SKM-1 (cell line): ENCODE data around the gene SEC24D.

Experiments
- DNase-seq: peaks from one replicate; lab custom pipeline; 2025; ENCODE audit not compliant: unreplicated experiment; lab: John Stamatoyannopoulos, UW

The SEC24D gene

DNA sequence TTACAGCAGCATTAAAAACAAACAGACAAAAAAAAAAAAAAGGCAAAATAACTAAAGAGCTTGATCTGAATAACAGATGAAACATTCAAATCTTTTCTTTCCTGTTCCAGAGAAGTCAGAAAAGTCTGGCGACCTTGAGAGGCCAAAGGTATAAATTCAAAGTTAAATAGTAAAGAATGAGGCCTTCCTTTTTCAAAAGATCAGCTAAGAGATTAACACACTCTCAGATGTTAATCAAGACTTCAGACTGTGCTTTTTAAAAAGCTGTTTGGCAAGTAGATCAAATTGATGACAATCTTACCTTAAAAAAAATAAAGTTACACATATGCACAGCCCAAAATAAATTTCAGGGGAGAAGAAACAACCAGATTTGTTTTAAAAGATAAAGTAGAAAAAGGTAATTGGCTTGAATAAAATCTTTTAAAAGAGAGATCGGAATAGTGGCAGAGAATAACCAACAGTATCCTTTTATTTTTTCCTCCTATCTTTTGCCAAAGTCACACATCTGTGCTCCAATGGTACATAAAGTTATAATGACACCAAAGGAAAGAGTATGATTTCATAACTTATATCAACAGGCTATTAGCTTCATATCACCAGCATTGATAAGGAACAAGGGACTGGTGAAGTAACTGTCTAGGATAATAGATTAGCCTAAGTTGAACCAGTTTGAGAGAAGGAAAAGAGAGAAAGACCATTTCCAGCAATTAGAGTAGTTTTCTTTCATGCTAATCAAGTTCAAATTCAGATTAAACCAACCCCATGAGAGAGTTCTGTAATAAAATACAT, 80.3 kb downstream of the SEC24D start:
- DNase-seq: no peak

DNA sequence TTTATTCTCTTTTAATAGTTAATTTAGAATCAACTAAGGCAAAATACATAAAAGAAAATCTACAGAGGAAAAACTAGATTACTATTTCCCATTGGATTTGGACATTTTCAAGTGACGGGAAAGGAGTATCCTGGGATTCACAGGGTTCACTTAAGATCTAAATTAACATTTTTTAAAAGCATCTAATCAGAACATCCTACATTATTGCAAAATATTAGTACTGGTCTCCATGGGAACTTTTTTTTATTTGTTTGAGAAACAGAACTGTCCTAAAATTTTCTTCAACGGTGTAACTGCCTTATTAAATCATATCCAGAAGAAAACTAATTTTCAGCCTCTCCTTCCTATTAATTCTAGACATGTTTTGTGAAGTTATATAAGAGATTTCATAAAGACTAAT, 81.0 kb downstream of the SEC24D start:
- no peak for DNase-seq

DNA sequence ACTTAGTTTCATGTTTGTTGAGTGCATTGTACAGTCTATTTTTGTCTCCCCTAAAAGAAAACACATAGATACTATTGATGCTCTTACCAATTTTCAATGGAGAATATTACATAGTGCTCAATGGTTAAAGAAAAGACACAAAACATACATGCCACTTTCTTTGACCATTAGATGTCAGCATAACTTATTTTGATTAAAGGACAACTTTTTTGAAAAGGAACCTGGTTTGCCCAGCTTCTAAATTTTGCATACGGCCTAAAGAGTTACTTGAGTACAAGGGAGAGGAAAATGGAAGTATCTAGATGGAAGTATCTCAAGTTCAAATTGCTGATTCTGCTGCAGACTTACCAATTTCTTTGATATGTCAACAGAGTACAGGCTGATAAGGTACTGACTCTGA, 82.2 kb downstream of the SEC24D start:
- DNase-seq: no peak

DNA sequence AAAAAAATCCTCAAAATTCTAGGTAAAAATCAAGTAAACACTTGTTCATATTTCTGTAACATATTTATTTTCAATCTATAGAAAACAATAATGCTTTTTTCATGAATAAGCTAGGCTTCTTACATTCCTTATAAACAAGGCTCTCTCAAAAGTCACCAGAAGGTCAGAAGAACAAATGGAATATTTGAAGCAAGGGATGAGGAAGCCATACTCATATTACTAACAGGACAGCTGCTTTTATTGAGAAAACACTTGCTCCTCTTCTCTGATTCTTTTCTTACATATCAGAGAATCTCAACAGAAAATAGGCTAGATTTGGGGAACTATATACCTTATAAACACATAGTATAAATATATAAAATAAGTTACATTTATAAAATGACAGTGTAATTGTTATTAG, 82.8 kb downstream of the SEC24D start:
- no peak for DNase-seq

DNA sequence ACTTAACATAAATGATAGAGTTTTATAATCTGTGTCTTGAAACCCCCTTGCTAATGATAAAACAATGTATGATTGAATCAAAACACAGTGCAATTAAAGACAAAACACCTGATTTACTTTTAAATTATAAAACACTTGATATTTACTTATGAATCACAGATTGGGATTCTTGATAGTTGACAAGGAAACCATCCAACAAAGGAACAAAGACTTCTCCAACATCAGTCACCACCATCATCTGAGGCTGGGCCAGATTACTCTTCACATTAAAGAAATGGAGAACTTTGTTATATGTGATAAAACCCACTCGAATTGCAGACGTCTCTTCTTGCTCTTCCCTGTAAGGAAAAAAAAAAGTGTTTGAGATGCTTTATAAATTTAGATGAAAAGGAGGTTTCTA, 83.4 kb downstream of the SEC24D start:
- DNase-seq: no peak

DNA sequence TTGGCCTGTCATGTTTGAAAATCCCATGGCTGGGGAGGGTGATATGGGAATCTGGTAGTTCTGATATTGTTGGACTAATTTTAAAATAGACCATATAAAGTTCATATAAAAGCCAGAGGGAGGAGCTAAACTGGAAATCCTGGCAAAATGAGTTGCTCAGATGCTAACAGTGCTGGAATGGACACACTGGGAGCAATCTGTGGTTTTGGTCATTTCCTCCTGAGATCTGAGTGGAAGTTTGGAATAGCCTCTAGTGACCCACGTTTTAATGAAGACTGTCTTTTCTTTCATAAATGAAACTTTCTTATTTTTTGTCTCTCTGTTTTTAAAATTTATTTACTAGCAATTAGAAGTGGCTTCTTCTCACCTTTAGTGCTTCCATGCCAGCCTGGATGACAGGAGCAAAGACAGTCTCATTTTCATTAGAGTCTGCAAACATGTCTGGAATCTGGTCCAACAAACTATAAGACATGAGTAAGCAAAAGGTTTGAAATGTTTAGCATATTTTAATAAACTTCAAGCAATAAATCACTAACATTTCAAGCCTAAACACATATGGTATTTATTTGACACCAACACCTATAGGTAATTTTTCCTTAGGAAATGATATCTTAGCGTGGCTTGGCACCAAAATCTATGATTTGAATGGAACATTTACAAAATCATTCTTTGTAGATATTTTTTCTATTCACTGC, 84.2 kb downstream of the SEC24D start:
- no peak for DNase-seq

DNA sequence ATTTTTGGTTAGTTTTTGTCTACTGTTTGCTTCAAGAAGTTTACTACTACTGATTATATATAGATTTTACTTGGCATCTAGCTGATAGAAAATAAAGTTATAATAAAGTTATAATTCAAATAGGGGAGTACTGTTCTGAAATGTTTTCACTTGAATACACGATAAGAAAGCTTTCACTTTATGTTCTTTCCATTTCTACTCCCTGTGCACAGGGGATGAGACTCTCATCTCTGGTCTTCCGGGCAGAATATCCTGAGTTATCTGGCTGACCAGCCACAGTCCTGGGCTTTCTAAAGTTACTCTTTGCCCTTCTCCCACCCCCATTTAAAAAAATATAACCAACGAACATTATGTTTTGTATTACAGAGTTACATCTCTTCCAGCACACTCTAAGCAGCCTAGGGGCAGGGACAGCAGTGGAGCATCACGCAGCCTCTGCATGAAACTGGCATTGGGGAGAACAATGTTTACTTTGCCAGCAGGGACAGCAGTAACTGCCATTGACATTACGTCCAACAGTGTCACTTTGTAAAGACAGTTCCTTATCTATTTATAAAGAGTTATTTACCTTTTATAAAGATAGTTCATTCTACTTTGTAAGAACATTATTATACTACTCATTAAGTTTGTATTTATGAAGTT, 86.5 kb downstream of the SEC24D start:
- no peak for DNase-seq

DNA sequence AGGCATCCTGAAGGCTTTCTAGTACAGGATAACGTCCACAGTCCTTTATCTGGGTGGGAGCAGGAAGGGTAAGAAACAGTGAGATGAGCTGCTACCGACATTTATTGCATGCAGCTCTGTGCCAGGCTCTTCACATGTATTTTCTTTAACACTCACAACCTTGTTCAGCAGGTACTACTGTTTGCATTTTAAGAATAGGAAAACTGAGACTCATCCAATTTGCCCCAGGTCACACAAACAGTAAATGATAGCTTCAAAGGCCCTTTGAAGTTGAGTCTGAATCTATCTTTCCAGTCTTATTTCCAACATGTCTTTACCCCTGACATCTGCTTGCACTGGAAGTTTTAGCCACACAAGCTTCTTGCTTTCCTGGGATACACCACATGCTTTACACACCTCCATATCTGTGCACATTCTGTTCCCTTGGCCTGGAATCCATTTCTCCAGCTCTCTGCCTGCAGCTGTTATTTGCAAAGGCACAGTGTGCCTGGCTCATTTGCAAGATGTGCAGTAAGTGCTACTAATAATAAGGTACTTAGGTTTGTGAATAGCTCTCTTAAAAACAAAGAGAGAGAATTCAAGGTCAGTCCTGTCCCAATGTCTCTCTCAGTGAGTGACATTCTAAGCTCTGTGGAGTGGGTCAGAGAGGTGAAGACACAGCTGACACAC, 89.5 kb downstream of the SEC24D start:
- no peak for DNase-seq

DNA sequence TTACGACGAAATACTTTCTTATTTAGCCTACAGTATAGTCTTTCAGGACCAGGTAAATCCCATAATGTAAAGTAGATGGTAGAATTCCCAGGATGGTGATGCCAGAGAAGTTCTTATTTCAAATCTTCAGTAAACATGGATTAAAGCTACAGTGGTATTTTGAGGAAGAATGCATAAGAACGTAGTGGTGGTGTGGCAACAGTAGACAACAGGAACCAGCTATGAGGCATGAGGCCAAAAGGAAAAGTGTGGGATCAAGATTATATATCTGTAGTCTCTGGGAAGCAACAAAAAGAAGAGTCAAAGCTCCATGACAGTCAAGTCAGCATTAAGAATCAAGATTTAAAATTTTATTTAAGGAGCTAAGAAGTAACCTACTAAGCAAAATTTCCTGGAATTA, 90.6 kb downstream of the SEC24D start:
- DNase-seq: no peak

DNA sequence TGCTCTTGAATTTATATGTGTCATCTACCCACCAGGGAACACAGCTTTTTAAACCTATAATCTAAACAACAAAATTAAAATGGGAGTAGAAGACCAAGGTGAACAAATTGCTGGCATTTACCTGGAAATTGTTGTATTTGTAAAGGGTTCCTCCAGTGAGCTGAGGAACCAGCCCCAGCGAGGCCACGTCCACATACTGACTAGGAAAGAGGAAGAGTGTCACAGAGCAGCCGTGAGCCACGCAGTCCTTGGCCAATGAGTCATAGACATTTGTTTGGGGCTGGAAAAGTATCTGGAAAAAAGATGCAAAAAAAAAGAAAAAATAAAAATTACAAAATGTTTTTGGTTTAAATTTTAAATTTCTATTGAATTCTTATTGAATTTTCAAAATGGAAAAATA, 92.1 kb downstream of the SEC24D start:
- no peak for DNase-seq

DNA sequence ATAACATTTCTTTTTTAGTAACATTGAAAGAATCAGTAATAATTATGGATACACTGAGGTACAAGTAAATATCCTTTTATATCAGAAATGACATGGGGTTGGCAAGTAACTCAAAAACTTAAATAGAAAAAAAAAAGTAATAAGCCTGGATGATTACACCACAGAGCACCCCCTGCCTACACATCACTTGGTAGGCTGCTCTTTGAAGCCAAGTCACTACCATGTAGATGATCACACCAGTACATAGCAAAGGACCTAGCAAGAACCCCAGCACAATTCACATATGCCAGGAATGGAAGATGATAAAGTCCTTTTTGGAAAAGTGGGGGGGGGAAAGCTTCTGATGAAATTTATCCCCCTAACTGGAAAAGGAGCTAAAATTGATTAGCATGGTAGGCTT, 93.9 kb downstream of the SEC24D start:
- no peak for DNase-seq

DNA sequence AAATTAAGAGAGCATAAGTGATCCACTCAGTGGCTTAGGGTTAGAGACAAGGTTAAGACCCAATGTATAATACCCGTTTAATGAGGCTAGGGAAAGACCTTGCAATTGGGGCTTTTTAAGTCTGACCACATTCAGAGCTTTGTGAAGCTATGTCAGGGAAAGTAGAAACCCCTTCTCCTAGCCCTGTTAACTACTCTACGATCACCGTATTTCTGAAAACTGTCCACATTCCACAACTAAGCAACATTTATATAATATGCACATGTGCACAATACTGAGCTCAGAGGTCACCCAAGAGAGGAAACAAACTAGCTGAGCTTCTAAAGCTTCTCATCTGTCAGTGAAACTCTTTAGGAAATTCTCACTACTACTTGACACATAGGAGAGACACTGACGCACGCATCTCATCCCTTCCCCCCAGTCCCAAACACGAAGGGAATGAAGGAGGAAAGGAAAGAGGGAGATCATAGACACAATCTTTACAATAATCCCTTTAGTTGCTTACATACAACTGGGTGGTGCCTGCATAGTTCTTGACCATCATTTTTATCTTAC, 94.5 kb downstream of the SEC24D start:
- no peak for DNase-seq

DNA sequence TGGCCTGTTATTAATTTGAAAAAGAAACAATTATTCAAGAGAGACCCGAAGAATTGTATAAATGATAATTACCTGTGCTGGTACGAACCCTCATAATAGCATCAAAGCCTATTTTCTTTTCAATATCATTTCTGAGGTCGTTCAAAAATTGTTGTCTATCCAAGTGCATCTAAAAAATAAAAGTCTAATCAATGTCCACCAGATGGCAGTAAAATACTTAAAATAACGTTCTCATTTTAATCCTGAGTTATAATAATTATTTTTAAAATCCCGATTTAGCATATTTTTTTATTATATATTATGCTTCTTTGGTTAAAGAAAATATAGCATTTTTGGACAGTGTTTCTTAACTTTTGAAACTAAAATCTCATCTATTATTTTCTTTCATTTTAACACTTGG, 95.1 kb downstream of the SEC24D start:
- no peak for DNase-seq

DNA sequence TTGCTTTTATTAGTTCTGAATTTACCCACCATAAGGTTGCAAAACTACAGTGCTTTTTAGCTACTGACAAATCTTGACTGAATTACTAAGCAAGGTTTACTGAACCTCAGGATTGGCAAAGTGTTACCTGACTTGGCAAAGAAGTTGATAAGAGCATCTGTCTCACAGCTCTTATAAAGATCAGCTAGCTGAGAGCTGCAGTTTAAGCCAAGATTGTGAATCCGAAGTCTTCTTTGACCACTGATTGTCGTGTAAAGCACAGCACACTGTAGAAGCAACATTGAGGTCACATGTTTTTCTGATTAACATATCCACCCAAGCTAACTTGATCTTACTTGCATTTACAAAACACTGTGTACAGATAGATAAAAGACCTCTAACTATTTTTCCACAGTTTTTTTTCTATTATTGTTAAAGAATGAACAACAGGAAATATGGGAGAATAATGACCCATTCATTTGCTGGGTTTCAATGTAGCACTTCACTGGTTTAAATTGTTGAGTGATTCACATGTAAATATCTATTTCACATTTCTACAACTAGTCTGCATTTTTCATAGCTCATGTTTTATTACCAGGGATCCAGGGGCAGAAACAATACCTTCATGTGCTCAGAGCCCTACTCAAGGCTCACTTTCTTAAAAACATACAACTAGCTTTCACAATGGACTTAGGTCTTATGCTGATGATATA, 96.8 kb downstream of the SEC24D start:
- no peak for DNase-seq

DNA sequence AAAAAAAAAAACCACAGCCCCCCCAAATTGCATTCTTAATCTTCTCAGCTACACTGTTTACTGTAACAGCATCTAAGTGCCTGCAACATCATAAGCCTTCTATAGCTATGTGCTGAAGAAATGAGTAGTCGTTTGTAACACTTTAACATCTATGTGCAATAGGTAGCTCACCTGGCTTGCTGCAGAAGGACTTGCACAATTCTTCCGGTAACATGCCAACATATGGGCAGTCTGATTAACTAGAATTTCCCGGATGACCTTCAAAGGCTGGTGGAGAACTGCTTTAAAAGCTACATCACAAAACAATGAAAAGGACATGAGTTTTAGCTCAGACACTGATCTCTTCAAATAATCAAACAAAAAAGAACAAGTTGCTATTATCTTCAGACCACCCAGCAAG, 97.8 kb downstream of the SEC24D start:
- DNase-seq: no peak

DNA sequence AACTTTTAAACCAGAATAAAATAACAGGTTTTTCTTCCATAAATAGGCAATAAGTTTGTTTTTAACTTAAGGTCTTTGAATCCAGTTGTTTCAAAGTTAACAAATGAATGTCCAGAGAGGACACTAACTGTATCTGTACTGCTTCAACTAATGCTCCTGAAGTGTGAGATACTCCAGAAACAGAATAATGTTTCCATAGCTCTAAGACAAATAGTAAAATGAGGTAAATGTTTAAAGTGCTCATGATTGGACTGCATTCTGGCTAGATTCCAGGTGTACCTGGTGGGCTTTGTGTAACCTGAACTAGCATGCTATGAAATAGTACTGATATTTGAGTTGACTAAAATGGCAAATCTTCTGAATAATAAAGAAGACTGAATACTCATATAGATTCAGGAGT, 99.0 kb downstream of the SEC24D start:
- no peak for DNase-seq

DNA sequence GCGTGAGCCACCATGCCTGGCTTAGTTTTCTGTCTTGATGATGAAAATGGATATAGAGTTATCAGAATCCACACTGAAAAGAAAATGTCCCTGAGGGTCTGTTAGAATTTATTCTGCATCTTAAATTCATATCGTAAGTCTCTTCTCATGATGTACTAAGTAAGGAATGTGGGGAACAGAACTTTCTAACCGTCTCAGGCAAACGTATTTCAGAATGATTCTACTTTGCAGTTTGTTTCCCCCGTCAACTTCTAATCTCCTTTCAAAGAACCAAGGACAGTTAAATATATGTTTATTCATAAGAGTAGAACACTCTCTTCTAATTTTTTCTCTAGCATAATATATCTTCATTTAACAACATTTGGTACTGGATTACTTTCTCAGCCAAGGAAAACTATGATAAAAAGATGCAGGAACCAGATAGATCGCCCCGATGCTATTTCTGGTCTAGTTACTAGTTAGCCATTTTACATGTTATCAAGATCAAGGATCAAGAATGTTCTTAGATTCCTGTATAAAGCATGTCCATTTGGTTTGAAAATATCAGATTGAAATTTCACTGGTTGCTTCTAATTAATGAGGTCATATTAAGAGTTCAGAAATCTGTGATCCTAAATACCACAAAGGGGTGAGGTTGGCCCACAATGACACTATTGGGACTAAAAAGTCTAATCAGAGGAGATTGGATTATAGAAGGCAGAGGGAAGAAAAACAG, 101.3 kb downstream of the SEC24D start:
- DNase-seq: no peak

DNA sequence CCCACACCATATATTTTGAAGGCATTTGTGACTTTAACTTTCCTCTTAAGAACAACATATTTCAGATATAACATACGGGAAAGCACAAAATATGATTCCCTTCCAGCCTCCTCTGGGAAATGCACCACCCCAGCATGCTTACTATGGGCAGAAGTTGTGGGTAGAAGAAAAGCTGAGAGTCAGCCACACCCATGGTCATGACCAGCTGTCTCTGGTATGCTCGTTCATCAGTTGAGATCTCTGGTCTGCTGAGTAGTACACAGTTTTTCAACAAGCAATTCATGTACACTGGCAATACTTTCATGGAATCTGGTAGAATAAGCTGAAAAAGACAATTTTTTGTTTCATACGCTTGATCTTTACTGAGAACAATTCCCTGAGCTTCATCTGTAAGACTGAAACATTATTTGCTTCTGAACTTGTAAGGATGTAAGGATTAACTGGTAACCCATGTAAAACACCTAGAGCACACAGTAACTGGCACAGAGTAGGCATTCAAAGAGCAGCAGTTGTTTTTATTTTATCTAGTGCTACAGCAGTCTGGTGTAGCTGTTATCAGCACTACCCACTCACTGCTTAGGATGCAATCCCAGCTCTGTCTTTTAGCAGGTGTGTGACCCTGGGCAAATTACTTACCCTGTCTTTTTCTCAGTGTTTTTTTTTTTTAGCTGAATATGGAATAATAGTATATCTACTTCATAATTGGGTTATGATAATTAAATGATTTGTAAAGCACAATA, 103.2 kb downstream of the SEC24D start:
- no peak for DNase-seq

DNA sequence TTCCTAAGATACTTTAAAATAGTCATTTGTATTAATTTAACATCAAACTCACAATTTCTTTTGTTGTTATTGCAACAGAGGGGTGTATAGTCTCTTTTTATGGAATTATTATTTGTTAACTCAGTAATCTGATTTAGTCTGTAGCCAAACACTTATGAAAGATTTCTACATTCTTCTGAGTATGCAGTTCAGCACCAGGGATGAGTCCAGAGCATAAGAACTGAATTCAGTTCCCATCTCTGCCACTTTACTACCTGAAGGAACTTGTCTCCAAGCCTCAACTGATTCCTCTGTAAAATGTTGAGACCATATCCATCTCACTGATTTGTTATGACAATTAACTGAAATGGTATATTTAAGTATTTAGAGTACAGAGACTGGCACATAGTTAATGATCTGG, 105.2 kb downstream of the SEC24D start:
- DNase-seq: no peak
